Measurements from ENCODE around the gene SLC7A11. TPM values are rescaled to one million over a fixed set of nuclear protein-coding genes. Genes with fewer than 3 reads are reported as not detected.

Gene SLC7A11
- total RNA-seq: 1 to 10 TPM; 1.5 to 5.0 TPM

GRCh38 chr4:138242076-138242833 lies at the start of gene SLC7A11:
Gene SLC7A11, minus strand, starts transcription at chr4:138242349. Its CDS starts 280 bp downstream, at chr4:138242069.
- Histone ChIP-seq H3K4me1 (no peaks in the 10 kb centered on the region), H3K4me3 (peak within 1 kb of the TSS; percentile 25 to 31), H3K27ac (peak within 1 kb of the TSS; percentile 31 to 54), H3K27me3 (no peaks in the 10 kb centered on the region), H3K9me3 (no peaks in the 10 kb centered on the region), H3K36me3 (no peaks in the 10 kb centered on the region)
- DNase-seq (ENCODE audit: low spot score): no peak
- no peak for TF ChIP-seq CTCF (IDR thresholded peaks at IDR 0.05)

GRCh38 chr4:138291431-138291830 lies 49.3 kb upstream of the SLC7A11 start:
- no peak overlapping the region for H3K4me3 ChIP-seq
- no peaks in the 10 kb centered on the region for H3K36me3 ChIP-seq
- no peaks in the 10 kb centered on the region for H3K27me3 ChIP-seq
- no peak for DNase-seq (ENCODE audit: low spot score)
- no peaks in the 10 kb centered on the region for H3K4me1 ChIP-seq
- no peaks in the 10 kb centered on the region for H3K9me3 ChIP-seq
- TF ChIP-seq CTCF (IDR thresholded peaks at IDR 0.05): no peak
- no peak overlapping the region for H3K27ac ChIP-seq

- Histone ChIP-seq H3K36me3 (no peaks in the 10 kb centered on the region), H3K4me3 (no peak overlapping the region), H3K27ac (no peak overlapping the region), H3K27me3 (no peaks in the 10 kb centered on the region), H3K4me1 (no peaks in the 10 kb centered on the region), H3K9me3 (no peaks in the 10 kb centered on the region)
- DNase-seq (ENCODE audit: low spot score): no peak
- no peak for TF ChIP-seq CTCF (IDR thresholded peaks at IDR 0.05)
Measured at GRCh38 chr4:138290805-138291204, 48.7 kb upstream of the SLC7A11 start.

GRCh38 chr4:138279286-138279685 lies 37.1 kb upstream of the SLC7A11 start:
- no peaks in the 10 kb centered on the region for H3K36me3 ChIP-seq
- DNase-seq (ENCODE audit: low spot score): no peak
- H3K27me3 ChIP-seq: no peaks in the 10 kb centered on the region
- no peak for TF ChIP-seq CTCF (IDR thresholded peaks at IDR 0.05)
- no peaks in the 10 kb centered on the region for H3K4me1 ChIP-seq
- H3K9me3 ChIP-seq: no peaks in the 10 kb centered on the region
- H3K4me3 ChIP-seq: no peak overlapping the region
- no peak overlapping the region for H3K27ac ChIP-seq

GRCh38 chr4:138277133-138277532 lies 35.0 kb upstream of the SLC7A11 start:
- H3K4me3 ChIP-seq: no peak overlapping the region
- TF ChIP-seq CTCF (IDR thresholded peaks at IDR 0.05): no peak
- H3K27ac ChIP-seq: no peak overlapping the region
- no peaks in the 10 kb centered on the region for H3K27me3 ChIP-seq
- H3K4me1 ChIP-seq: no peaks in the 10 kb centered on the region
- H3K36me3 ChIP-seq: no peaks in the 10 kb centered on the region
- no peak for DNase-seq (ENCODE audit: low spot score)
- no peaks in the 10 kb centered on the region for H3K9me3 ChIP-seq
